GM19395 (cell line): ENCODE measurements around the gene LAMA5.

Experiments used
- ATAC-seq: cut with Tn5 transposase; IDR thresholded peaks from one replicate; pipeline ENCODE4 v1.9.1; 2021; ENCODE audit warnings: mild to moderate bottlenecking, moderate library complexity; ENCODE audit not compliant: unreplicated experiment

Gene LAMA5

GRCh38 chr20:62404112-62404665 lies 37.1 kb upstream of the LAMA5 start:
- ATAC-seq, result no peak

GRCh38 chr20:62403331-62403730 lies 36.2 kb upstream of the LAMA5 start:
- no peak for ATAC-seq

GRCh38 chr20:62402456-62403150 lies 35.5 kb upstream of the LAMA5 start:
- no peak for ATAC-seq

- no peak for ATAC-seq
These were observed 34.2 kb upstream of the LAMA5 start for GRCh38 chr20:62401331-62401779.

GRCh38 chr20:62400541-62400940 lies 33.4 kb upstream of the LAMA5 start:
- ATAC-seq, result no peak

- ATAC-seq, result no peak
These were observed 32.9 kb upstream of the LAMA5 start for GRCh38 chr20:62400021-62400420.

- ATAC-seq, result no peak
These were observed 31.2 kb upstream of the LAMA5 start for GRCh38 chr20:62398120-62398821.

GRCh38 chr20:62396367-62397239 lies 29.5 kb upstream of the LAMA5 start:
- no peak for ATAC-seq

- no peak for ATAC-seq
These were observed 28.5 kb upstream of the LAMA5 start for GRCh38 chr20:62395311-62396242.

- no peak for ATAC-seq
These were observed 27.4 kb upstream of the LAMA5 start for GRCh38 chr20:62394248-62395245.

- no peak for ATAC-seq
These were observed 26.7 kb upstream of the LAMA5 start for GRCh38 chr20:62393830-62394229.

GRCh38 chr20:62393335-62393665 lies 26.2 kb upstream of the LAMA5 start:
- ATAC-seq, result no peak

- ATAC-seq, result no peak
These were observed 25.7 kb upstream of the LAMA5 start for GRCh38 chr20:62392621-62393334.

GRCh38 chr20:62392077-62392418 lies 24.9 kb upstream of the LAMA5 start:
- ATAC-seq, result no peak

- no peak for ATAC-seq
These were observed 24.3 kb upstream of the LAMA5 start for GRCh38 chr20:62391165-62392076.

GRCh38 chr20:62390317-62391164 lies 23.4 kb upstream of the LAMA5 start:
- no peak for ATAC-seq
